HEK293 (cell line): ENCODE data around the gene KRTAP3-1.

ENCODE experiments used
- SP2 ChIP-seq: fragments of 450-650 bp; formaldehyde crosslinking; IDR thresholded peaks from 2 replicates; pipeline ENCODE4 v1.5.1; 2016; ENCODE audit warnings: missing biosample characterization, missing genetic modification characterization
- ZNF843 ChIP-seq: fragments of 450-650 bp; formaldehyde crosslinking; IDR thresholded peaks from 2 replicates; pipeline ENCODE4 v1.5.1; 2016; ENCODE audit warnings: missing biosample characterization, missing genetic modification characterization

GRCh38 chr17:40981115-40981514, 27.8 kb downstream of the KRTAP3-1 start:
- TF ChIP-seq SP2 (no peak), ZNF843 (tag by site-specific recombination) (no peak)
